ENCODE results near the gene C5orf24. TPM values are rescaled to one million over a fixed set of nuclear protein-coding genes. Genes with fewer than 3 reads are reported as not detected.
"Not testable (repeated sequence)": the region's sequence is repeated elsewhere in the genome, so short reads cannot be mapped to it uniquely, and the experiment has no call there.

Gene C5orf24
- total and polyA plus RNA-seq, 5 donors from 2014 or later = 6.5 to 31.4 (median 7.2) TPM

- not testable (repeated sequence) for H3K27me3 Mint-ChIP-seq; H3K9me3 ChIP-seq (ENCODE audit: control insufficient read depth in 2 of 2, low read length in 2 of 2); H3K9me3 Mint-ChIP-seq; DNase-seq; H3K27ac ChIP-seq (ENCODE audit: insufficient read depth, low read length, poor library complexity, severe bottlenecking); H3K4me3 Mint-ChIP-seq; H3K27me3 ChIP-seq (ENCODE audit: control insufficient read depth, insufficient read depth, low read length); H3K4me3 ChIP-seq (ENCODE audit: low read depth, low read length); H3K4me1 ChIP-seq (ENCODE audit: control insufficient read depth, insufficient read depth, low read length, poor library complexity, severe bottlenecking); ATAC-seq (ENCODE audit: low read depth in 2 of 2); H3K27ac Mint-ChIP-seq
- H3K36me3 Mint-ChIP-seq = peaks cover 34% of the 10 kb centered on the region
- H3K4me1 Mint-ChIP-seq = peaks cover 11 to 41% (median 24%) of the 10 kb centered on the region in 4 donors
- H3K36me3 ChIP-seq (ENCODE audit: control insufficient read depth, insufficient read depth, low read length) = peaks cover 46% of the 10 kb centered on the region
Measured at GRCh38 chr5:134856465-134856864, 10.7 kb downstream of the C5orf24 start.

GRCh38 chr5:134857401-134857800, 11.6 kb downstream of the C5orf24 start:
- H3K27ac ChIP-seq (ENCODE audit: insufficient read depth, low read length, poor library complexity, severe bottlenecking) = no peak overlapping the region
- no peaks in the 10 kb centered on the region for H3K9me3 Mint-ChIP-seq
- H3K4me1 ChIP-seq (ENCODE audit: control insufficient read depth, insufficient read depth, low read length, poor library complexity, severe bottlenecking) = peaks cover 6% of the 10 kb centered on the region
- no peaks in the 10 kb centered on the region for H3K27me3 ChIP-seq (ENCODE audit: control insufficient read depth, insufficient read depth, low read length)
- H3K36me3 Mint-ChIP-seq = peaks cover 32% of the 10 kb centered on the region
- no peaks in the 10 kb centered on the region for H3K27me3 Mint-ChIP-seq
- peak overlapping the region in 1 of 3 donors; percentile 52 for H3K27ac Mint-ChIP-seq
- H3K4me3 Mint-ChIP-seq = no peak overlapping the region
- ATAC-seq (ENCODE audit: low read depth in 2 of 2) (no peak), DNase-seq (no peak)
- H3K4me3 ChIP-seq (ENCODE audit: low read depth, low read length) = no peak overlapping the region
- H3K4me1 Mint-ChIP-seq = peaks cover 9 to 33% (median 19%) of the 10 kb centered on the region in 4 donors
- H3K36me3 ChIP-seq (ENCODE audit: control insufficient read depth, insufficient read depth, low read length) = peaks cover 46% of the 10 kb centered on the region
- H3K9me3 ChIP-seq (ENCODE audit: control insufficient read depth in 2 of 2, low read length in 2 of 2) = no peaks in the 10 kb centered on the region

GRCh38 chr5:134864707-134865106, 18.9 kb downstream of the C5orf24 start:
- ATAC-seq (ENCODE audit: low read depth in 2 of 2) (no peak), DNase-seq (no peak)
- peaks cover 0 to 4% (median 0%) of the 10 kb centered on the region in 4 donors for H3K4me1 Mint-ChIP-seq

GRCh38 chr5:134873494-134873893, 27.7 kb downstream of the C5orf24 start:
- Mint-ChIP-seq H3K4me3 (peak overlapping the region; percentile 95 to 96 (median 96)), H3K36me3 (peaks cover 6% of the 10 kb centered on the region), H3K27me3 (no peaks in the 10 kb centered on the region), H3K27ac (peak overlapping the region; percentile 90 to 98 (median 97)), H3K9me3 (no peaks in the 10 kb centered on the region), H3K4me1 (peaks cover 22 to 45% (median 32%) of the 10 kb centered on the region in 4 donors)
- Histone ChIP-seq H3K27ac (ENCODE audit: insufficient read depth, low read length, poor library complexity, severe bottlenecking) (peak overlapping the region; percentile 88), H3K9me3 (ENCODE audit: control insufficient read depth in 2 of 2, low read length in 2 of 2) (no peaks in the 10 kb centered on the region), H3K36me3 (ENCODE audit: control insufficient read depth, insufficient read depth, low read length) (no peaks in the 10 kb centered on the region), H3K4me3 (ENCODE audit: low read depth, low read length) (peak overlapping the region; percentile 89), H3K4me1 (ENCODE audit: control insufficient read depth, insufficient read depth, low read length, poor library complexity, severe bottlenecking) (peaks cover 35% of the 10 kb centered on the region), H3K27me3 (ENCODE audit: control insufficient read depth, insufficient read depth, low read length) (no peaks in the 10 kb centered on the region)
- ATAC-seq (ENCODE audit: low read depth in 2 of 2) (no peak), DNase-seq (peak in 2 of 3 donors; percentile 11 to 47)

More at GRCh38 chr5:134864707-134865106, 18.9 kb downstream of the C5orf24 start:
- no peaks in the 10 kb centered on the region for H3K9me3 Mint-ChIP-seq
- no peaks in the 10 kb centered on the region for H3K27me3 Mint-ChIP-seq
- no peak overlapping the region for H3K27ac ChIP-seq (ENCODE audit: insufficient read depth, low read length, poor library complexity, severe bottlenecking)
- H3K4me1 ChIP-seq (ENCODE audit: control insufficient read depth, insufficient read depth, low read length, poor library complexity, severe bottlenecking) = no peaks in the 10 kb centered on the region
- H3K27me3 ChIP-seq (ENCODE audit: control insufficient read depth, insufficient read depth, low read length) = no peaks in the 10 kb centered on the region
- H3K36me3 ChIP-seq (ENCODE audit: control insufficient read depth, insufficient read depth, low read length) = peaks cover 4% of the 10 kb centered on the region
- H3K27ac Mint-ChIP-seq = no peak overlapping the region
- H3K4me3 Mint-ChIP-seq = no peak overlapping the region
- no peaks in the 10 kb centered on the region for H3K9me3 ChIP-seq (ENCODE audit: control insufficient read depth in 2 of 2, low read length in 2 of 2)
- H3K4me3 ChIP-seq (ENCODE audit: low read depth, low read length) = no peak overlapping the region
- peaks cover 13% of the 10 kb centered on the region for H3K36me3 Mint-ChIP-seq

GRCh38 chr5:134873987-134874830, 28.4 kb downstream of the C5orf24 start, which contains the start of gene TXNDC15:
TXNDC15 (plus strand) TSS chr5:134874371; CDS start chr5:134874428, 57 bp downstream.
- peak within 1 kb of the TSS; percentile 93 to 98 (median 97) for H3K27ac Mint-ChIP-seq
- H3K36me3 Mint-ChIP-seq = peaks cover 9% of the 10 kb centered on the region
- H3K4me3 Mint-ChIP-seq = peak within 1 kb of the TSS; percentile 95 to 96 (median 96)
- Histone ChIP-seq H3K9me3 (ENCODE audit: control insufficient read depth in 2 of 2, low read length in 2 of 2) (no peaks in the 10 kb centered on the region), H3K4me1 (ENCODE audit: control insufficient read depth, insufficient read depth, low read length, poor library complexity, severe bottlenecking) (peaks cover 35% of the 10 kb centered on the region), H3K4me3 (ENCODE audit: low read depth, low read length) (peak within 1 kb of the TSS; percentile 96), H3K36me3 (ENCODE audit: control insufficient read depth, insufficient read depth, low read length) (no peaks in the 10 kb centered on the region), H3K27me3 (ENCODE audit: control insufficient read depth, insufficient read depth, low read length) (no peaks in the 10 kb centered on the region), H3K27ac (ENCODE audit: insufficient read depth, low read length, poor library complexity, severe bottlenecking) (peak within 1 kb of the TSS; percentile 88)
- H3K27me3 Mint-ChIP-seq = no peaks in the 10 kb centered on the region
- DNase-seq (peak; percentile 76 to 90 (median 81)), ATAC-seq (ENCODE audit: low read depth in 2 of 2) (peak; percentile 92 to 96)
- no peaks in the 10 kb centered on the region for H3K9me3 Mint-ChIP-seq
- H3K4me1 Mint-ChIP-seq = peaks cover 27 to 51% (median 35%) of the 10 kb centered on the region in 4 donors

GRCh38 chr5:134874831-134875655, 29.3 kb downstream of the C5orf24 start:
- H3K4me3 Mint-ChIP-seq = peak overlapping the region; percentile 95 to 96 (median 96)
- peak; percentile 3 to 69 (median 12) for DNase-seq

GRCh38 chr5:134877159-134877558, 31.4 kb downstream of the C5orf24 start:
- Mint-ChIP-seq H3K4me1 (peaks cover 31 to 66% (median 47%) of the 10 kb centered on the region in 4 donors), H3K9me3 (no peaks in the 10 kb centered on the region), H3K36me3 (peaks cover 12% of the 10 kb centered on the region), H3K4me3 (peak overlapping the region; percentile 52 to 96 (median 74)), H3K27me3 (no peaks in the 10 kb centered on the region), H3K27ac (peak overlapping the region; percentile 9 to 97 (median 90))
- Histone ChIP-seq H3K4me3 (ENCODE audit: low read depth, low read length) (peak overlapping the region; percentile 0), H3K36me3 (ENCODE audit: control insufficient read depth, insufficient read depth, low read length) (no peaks in the 10 kb centered on the region), H3K27ac (ENCODE audit: insufficient read depth, low read length, poor library complexity, severe bottlenecking) (no peak overlapping the region), H3K9me3 (ENCODE audit: control insufficient read depth in 2 of 2, low read length in 2 of 2) (no peaks in the 10 kb centered on the region), H3K4me1 (ENCODE audit: control insufficient read depth, insufficient read depth, low read length, poor library complexity, severe bottlenecking) (peaks cover 35% of the 10 kb centered on the region), H3K27me3 (ENCODE audit: control insufficient read depth, insufficient read depth, low read length) (no peaks in the 10 kb centered on the region)
- ATAC-seq (ENCODE audit: low read depth in 2 of 2) = no peak
- peak in 1 of 3 donors; percentile 50 for DNase-seq

More at GRCh38 chr5:134874831-134875655, 29.3 kb downstream of the C5orf24 start:
- H3K27ac ChIP-seq (ENCODE audit: insufficient read depth, low read length, poor library complexity, severe bottlenecking) = peak overlapping the region; percentile 88
- no peaks in the 10 kb centered on the region for H3K9me3 Mint-ChIP-seq
- H3K27me3 ChIP-seq (ENCODE audit: control insufficient read depth, insufficient read depth, low read length) = no peaks in the 10 kb centered on the region
- ATAC-seq (ENCODE audit: low read depth in 2 of 2) = peak in 1 of 2 donors; percentile 19
- H3K4me1 ChIP-seq (ENCODE audit: control insufficient read depth, insufficient read depth, low read length, poor library complexity, severe bottlenecking) = peaks cover 35% of the 10 kb centered on the region
- H3K9me3 ChIP-seq (ENCODE audit: control insufficient read depth in 2 of 2, low read length in 2 of 2) = no peaks in the 10 kb centered on the region
- no peaks in the 10 kb centered on the region for H3K36me3 ChIP-seq (ENCODE audit: control insufficient read depth, insufficient read depth, low read length)
- H3K27me3 Mint-ChIP-seq = no peaks in the 10 kb centered on the region
- H3K36me3 Mint-ChIP-seq = peaks cover 12% of the 10 kb centered on the region
- H3K4me1 Mint-ChIP-seq = peaks cover 27 to 59% (median 42%) of the 10 kb centered on the region in 4 donors
- H3K27ac Mint-ChIP-seq = peak overlapping the region; percentile 82 to 98 (median 97)
- H3K4me3 ChIP-seq (ENCODE audit: low read depth, low read length) = peak overlapping the region; percentile 96
